ENCODE measurements around the gene TMEM51.

The TMEM51 gene

DNA sequence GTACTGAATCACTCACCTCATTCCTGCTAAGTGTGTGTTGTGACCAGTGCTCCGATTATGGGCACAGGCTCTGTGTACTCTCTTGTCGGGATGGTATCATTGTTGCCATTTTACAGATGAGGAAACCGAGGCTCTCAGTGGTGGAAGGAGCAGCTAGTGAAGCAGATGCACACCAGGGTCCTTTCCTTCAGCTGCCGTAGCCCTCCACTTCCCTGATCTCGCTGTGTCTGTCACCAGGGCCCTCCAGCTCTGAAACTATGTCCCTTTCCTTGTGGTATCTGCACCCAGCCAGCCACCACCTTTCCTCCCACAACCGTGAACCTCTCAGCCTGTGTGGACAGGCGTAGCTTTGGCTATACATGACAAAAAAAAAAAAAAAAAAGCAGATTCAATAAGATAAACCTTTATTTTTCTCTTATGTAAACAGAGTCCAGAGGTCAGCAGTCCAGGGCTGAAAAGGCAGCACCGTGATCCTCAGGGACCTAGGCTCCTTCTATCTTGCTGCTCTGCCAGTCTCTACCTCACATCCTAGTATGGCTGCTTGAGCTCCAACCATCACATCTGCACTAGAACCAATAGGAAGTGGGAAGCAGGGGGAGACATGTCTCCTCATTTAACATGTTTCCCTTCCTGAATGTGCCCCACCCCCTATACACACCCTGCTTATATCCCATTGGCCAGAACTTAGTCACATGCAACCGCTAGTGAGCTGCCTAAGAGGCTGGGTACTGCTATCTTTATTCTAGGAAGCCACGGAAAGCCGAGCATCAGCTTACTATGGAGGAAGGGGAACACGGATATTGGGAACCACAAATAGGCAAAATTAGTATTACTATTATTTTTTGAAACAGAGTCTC is 44.3 kb downstream of the TMEM51 start:
- no peak for DNase-seq

GRCh38 chr1:15198684-15199083 is 45.1 kb downstream of the TMEM51 start:
- no peak for DNase-seq

DNA sequence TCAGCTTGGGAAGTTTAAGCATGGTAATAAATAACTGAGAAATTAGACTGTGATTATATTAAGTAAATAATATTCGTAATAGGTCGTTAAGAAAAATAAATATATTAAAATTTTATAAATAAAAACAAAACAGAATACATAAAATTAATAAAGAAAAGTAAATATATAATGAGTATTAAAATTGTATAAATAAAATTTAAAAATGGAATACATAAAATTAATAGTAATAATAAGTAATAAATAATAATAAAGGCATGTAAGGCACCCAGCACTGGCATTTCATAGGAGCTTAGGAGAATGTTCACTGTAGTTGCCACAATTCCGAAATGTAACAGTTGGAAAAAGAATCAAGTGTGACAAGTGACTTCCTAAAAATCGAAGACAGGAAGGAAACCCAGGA is 47.7 kb downstream of the TMEM51 start:
- no peak for DNase-seq

DNA sequence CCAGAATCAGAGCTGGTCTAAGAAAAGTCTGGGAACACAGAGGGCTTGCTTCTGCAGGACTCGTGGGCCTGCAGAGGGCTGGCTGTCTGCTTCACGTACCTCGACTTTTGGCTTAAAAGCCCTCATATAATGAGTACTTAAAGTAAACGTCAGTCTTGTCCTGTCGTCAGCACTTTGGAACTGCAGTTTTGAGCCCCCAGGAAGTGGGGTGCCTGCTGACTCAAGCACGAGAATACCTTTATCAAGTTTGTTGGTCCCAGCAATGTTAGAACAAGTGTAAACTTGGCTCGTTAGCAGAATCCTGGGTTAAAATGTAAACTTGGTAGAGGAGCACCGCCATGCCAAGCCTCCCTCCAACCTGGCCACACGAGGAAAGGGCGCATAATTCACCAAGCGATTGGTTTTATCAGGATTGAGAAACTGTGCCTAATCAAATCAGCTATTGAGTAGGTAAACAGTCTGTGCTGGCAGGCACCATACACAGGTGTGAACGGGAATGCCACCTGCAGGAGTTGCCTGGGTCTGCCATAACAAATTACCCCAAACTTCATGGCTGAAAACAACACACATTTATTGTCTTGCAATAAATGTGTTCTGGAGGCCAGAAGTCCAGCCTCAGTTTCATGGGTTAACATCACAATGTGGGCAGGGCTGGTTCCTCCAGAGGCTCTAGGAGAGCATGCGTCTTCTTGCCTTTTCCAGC is 48.5 kb downstream of the TMEM51 start:
- no peak for DNase-seq

GRCh38 chr1:15204931-15205330 is 51.4 kb downstream of the TMEM51 start:
- no peak for DNase-seq

DNA sequence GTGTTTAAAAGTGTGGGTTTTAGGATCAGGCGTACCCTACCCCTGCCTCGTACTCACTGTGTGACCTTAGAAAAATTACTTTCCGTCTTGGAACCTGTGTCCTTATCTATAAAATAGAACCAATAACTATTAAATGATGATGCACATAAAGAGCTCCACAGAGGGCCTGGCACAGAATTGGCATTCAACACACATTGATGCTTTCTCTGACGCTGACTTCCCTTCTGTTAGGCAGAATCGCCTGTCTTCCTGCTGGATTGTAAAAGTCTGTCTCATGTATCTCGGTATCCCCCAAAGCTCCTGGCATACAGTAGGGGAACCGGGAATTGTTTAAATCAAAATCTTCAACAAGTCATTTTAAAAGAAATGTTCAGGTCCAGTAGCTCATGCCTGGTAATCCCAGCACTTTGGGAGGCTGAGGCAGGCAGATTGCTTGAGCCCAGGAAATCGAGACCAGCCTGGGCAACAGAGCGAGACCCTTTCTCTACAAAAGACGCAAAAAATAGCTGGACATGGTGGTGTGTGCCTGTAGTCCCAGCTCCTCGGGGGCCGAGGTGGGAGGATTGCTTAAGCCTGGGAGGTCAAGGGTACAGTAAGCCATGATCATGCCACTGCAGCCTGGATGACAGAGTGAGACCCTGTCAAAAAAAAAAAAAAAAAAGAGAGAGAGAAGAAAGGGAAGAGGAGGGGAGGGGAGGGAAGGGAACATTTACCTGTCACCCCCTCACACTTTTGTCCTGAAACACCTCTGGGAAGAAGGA is 52.2 kb downstream of the TMEM51 start:
- DNase-seq, result no peak

- DNase-seq, result peak; percentile 76
Measured at GRCh38 chr1:15206418-15207030, 53.0 kb downstream of the TMEM51 start.

DNA sequence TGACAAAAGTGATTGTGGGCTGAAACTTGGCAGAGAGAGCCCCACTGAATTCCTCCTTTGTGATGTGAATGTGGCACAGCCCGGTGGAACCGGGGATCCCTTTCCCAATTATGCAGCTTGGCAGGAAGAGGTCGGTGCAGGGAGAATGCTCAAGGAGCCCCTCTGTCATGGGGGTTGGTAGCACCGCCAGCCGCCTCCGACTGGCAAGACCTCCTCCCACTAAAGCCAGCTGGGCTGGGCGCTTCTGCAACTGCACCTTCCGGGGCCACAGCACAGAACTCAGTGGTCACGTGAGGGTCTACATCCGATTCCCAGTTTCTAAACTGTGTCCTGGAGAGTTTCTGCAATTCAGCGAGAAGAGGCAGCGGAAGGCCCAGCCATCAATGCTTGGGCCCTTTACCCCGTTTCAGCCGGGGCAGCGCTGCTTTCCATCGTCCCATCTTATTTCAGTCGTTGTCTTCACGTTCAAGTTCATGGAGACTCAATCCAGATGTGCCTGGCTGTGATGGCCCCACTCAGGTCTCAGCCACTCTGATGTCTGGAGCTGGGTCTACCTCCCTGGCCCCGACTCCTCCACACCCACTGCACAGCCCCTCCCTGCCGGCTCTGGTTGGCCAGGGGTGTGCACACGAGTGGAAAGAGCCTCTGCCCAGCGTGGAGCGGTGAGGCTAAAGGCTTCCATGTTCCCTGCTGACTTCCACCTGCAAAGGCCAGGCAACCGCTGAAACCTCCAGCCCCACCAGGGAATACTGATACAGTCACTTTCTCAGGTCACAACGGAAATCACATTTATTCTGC is 53.7 kb downstream of the TMEM51 start:
- DNase-seq, result peak; percentile 63

DNA sequence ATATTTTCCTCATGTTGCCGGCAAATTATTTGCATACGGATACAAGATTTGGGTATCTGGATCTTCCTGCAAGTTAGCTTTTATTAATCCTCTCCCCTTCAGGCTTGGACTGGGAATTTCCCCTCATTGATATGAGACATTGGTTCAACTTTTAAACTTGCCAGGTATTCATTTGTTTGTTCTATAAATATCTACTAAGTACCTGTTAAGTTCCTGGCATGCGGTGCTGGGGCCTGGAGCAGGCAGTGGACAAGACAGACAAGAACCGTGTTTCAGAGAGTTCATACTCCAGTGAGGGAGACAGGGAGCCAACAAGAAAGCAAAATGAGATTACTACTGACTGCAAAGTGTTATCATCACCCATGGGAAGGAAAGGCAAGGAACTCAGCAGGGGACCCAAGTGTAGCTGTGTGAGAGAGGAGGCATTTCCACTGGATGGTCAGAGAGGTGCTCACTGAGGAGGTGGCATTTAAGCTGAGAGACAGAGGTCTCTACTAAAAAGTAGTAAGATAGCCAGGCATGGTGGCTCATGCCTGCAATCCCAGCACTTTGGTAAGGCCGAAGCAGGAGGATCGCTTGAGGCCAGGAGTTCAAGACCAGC is 54.4 kb downstream of the TMEM51 start:
- peak; percentile 94 for DNase-seq

GRCh38 chr1:15210651-15211375 is 57.3 kb downstream of the TMEM51 start:
- DNase-seq, result no peak

- DNase-seq, result no peak
Measured at GRCh38 chr1:15211424-15211823, 57.9 kb downstream of the TMEM51 start.

DNA sequence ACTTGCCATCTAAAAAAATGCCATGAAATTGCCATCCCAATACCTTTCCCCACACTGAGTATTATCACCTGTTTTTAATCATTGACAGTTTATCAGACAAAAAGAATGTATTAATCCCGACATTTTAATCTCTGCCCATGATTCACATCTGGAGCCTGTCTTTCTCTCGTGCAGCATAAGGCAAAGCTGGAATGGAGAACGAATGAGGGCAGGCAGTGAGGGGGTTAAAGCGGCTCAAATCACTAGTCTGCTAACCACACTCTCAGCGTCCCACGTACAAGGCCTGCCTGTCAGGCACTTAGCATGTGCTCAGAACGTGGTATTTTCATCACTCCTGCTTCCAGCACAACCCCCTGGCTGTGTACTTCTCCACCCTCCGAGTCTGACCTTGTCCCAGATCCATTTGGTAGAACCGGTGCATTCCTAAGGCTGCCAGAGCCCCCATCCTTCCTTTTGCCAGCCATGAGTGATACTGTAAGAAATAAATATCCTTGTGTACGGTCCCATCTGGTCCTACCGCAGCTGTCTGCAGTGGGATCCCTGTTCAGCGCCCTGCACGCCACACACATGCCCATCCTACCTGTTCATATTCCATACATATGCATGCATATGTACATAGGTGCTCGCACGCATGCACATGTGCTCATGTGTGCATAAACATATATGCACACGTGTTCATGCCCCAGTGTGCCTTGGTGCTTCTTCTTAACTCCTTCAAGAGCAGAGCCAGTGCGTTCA is 58.8 kb downstream of the TMEM51 start:
- no peak for DNase-seq

DNA sequence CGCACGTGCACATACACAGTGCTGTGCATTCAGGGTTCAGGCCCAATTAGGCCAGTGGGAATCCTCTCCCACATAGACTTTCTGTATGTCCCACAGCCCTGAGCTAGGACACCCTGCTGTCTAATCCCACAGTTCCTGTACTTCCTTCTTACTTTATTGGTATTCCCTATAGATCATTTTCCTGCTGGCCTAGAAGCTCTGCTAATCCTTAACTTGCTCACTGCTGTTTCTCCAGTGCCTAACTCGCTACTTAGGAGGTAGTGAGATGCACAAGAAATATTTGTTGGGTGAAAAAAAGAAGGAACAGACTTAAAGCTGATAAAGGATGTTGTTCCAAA is 59.4 kb downstream of the TMEM51 start:
- DNase-seq, result no peak

GRCh38 chr1:15213341-15213821 is 59.8 kb downstream of the TMEM51 start:
- DNase-seq, result no peak

DNA sequence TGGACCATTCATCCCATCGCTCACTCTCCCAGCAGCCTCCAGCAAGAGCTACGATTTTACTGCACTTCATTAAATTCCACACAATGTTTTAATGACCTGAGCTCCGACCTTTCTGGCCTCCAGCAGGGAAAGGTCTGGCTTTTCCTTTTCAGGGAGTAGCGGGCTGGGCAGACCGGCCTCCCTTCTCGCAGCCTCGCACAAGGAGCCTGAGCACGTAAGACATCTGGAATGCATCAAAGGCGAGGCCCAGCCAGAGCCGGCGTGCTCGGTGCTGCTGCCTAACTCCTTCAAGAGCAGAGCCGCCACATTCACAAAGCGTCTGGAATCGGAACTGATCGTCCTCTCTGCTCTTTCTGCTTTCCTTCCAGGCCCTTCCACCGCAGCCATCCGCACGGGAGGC is 61.0 kb downstream of the TMEM51 start:
- DNase-seq, result no peak

- no peak for DNase-seq
Measured at GRCh38 chr1:15215116-15215515, 61.6 kb downstream of the TMEM51 start.

- no peak for DNase-seq
Measured at GRCh38 chr1:15217654-15218053, 64.1 kb downstream of the TMEM51 start.

GRCh38 chr1:15218287-15219279 is 65.0 kb downstream of the TMEM51 start:
- no peak for DNase-seq
